CD4-positive, alpha-beta T cell treated with Interleukin-6 for 4 hours (primary cell): ENCODE measurements around the gene ZNF117.
"Not testable (repeated sequence)": the region's sequence is repeated elsewhere in the genome, so short reads cannot be mapped to it uniquely, and the experiment has no call there.

Experiments
- DNase-seq: peaks from one replicate; pipeline ENCODE4 v3.0.0-alpha.2; 2020; ENCODE audit warnings: mixed read lengths

Gene ZNF117

GRCh38 chr7:64996305-64996704, 5.5 kb upstream of the ZNF117 start:
- DNase-seq: no peak

- DNase-seq: no peak
Measured at GRCh38 chr7:64993901-64994300, 3.1 kb upstream of the ZNF117 start.

- no peak for DNase-seq
Measured at GRCh38 chr7:64992971-64993370, 2.1 kb upstream of the ZNF117 start.

DNA sequence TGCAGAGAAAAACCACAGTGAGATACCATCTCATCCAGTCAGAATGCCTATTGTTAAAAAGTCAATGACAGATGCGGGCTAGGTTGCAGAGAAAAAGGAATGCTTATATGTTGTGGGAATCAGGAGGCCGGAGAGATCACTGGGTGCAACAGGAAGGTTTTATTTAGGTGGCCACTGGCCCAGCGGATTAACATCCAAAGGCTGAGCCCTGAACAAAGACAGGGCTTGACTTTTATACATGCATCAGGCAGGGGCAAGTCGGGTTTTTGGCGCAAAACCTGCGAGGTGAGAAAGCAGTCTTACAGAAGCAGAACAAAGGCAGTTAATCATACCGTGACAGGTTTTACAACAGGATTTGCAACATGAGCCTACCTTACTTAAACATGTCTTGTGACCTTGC, 620 bp downstream of the ZNF117 start:
- DNase-seq: no peak

- DNase-seq: no peak
Measured at GRCh38 chr7:64978497-64979203, 12.2 kb downstream of the ZNF117 start.

- DNase-seq: no peak
Measured at GRCh38 chr7:64965594-64965993, 25.2 kb downstream of the ZNF117 start.

GRCh38 chr7:64959072-64959747, 31.6 kb downstream of the ZNF117 start:
- DNase-seq: no peak

- DNase-seq: no peak
Measured at GRCh38 chr7:64951250-64951848, 39.5 kb downstream of the ZNF117 start.

DNA sequence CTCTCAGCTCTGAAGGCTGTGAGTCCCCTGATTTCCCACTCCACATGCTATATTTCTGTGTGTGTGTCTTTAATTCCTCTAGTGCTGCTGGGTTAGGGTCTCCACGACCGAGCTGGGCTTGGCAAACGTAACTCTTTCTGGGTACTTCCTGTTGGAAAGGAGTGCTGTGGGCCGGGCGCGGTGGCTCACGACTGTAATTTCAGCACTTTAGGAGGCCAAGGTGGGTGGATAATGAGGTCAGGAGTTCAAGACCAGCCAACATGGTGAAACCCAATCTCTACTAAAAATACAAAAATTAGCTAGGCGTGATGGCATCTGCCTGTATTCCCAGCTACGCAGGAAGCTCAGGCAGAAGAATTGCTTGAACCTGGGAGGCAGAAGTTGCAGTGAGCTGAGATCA, 40.2 kb downstream of the ZNF117 start:
- not testable (repeated sequence) for DNase-seq

DNA sequence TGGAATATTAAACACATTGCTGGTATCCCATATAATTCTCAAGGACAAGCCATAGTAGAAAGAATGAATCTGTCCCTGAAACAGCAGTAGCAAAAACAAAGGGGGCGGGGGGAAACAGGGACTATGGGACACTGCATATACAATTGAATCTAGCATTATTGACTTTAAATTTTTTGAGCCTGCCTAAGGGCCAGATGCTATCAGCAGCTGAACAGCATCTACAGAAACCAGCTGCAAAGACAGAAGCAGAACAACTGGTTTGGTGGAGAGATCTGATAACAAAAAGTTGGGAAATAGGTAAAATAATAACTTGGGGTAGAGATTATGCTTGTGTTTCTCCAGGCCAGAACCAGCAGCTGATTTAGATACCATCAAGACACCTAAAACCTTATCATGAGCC, 42.1 kb downstream of the ZNF117 start:
- not testable (repeated sequence) for DNase-seq

- no peak for DNase-seq
Measured at GRCh38 chr7:64947252-64948000, 43.4 kb downstream of the ZNF117 start.

DNA sequence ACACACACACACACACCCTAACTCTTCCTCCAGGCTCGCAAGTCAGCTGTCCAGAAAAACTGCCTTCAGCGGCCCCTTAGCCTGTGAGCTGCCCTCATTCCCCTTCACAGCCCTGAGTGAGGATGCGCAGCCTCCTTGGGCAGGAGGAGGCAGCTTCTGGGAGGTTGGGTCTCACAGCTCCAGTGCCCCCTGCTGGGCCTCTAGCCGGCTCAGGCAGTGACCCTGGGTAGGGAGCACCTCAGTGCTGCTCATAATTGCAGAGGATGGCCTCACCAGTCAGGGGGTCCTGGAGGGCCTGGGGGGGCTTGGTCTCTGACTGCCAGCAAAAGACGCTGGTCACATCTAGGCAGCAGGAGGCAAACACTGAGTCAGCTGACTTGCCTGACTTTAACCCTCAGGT, 44.1 kb downstream of the ZNF117 start:
- DNase-seq: no peak

DNA sequence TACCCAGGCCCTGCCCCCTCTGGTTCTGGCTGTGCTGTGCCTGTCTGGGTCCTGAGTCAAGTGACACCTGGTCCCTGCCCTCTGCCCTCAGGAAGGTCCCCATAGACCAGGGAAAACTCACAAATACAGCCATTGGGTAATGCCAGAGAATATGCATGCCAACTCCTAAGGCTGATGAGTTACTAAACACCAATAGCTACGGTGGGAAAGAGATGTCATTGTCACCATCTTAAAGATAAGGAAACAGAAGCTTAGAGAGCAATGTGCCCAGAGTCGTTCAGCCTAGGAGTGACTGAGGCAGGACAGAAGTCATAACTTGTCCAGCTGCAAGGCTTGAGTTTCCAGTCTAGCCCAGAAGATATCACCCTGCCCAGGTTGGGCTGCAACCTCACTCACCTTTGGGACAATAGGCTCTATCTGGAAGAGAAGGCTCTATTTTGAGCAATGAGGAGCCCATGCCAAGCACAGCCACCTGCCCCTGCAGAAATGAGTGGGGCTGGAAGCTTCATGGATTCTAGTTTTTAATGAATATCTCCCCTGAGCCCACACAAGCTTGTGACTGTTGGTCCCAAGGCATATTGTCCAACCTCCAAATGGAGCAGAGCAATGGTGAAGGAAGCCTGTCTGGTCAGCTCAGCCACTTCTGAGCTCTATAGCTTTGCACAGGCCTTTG, 45.2 kb downstream of the ZNF117 start:
- no peak for DNase-seq

GRCh38 chr7:64944667-64945502, 46.0 kb downstream of the ZNF117 start:
- not testable (repeated sequence) for DNase-seq

GRCh38 chr7:64940021-64940420, 50.8 kb downstream of the ZNF117 start:
- DNase-seq: not testable (repeated sequence)

DNA sequence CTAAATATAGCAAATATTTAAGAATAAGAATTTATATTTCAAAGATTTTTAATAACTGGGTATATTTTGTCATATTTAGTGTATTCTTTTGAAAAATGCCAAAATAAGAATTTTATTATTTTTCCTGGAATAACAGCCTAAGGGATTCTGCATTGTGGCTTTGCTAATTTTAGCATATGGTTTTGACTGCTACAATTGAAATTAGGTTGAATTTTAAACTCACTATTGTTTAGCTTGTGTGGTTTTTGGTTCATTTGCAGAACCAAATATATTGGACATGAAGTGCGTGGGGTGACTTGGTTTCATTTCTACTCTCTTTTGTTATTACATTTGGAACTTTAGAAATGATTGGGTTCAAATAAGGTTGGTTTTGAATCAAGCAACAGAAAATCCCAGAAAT, 52.3 kb downstream of the ZNF117 start:
- no peak for DNase-seq

DNA sequence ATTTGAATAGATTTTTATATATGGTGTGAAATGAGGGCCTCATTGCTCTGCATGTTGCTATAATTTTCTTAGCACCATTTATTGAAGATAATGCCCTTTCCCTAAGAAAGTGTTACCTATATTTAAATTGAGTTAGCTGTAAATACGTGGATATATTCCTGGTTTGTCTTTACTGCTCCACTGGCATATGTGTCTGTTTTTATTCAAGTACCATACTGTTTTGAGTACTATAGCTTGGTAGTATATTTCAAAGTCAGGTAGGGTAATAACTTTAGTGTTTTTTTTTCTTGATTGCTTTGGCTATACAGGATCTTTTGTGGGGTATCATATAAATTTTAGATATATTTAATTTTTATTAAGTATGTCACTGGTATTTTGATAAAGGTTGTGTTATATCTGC, 56.4 kb downstream of the ZNF117 start:
- no peak for DNase-seq

DNA sequence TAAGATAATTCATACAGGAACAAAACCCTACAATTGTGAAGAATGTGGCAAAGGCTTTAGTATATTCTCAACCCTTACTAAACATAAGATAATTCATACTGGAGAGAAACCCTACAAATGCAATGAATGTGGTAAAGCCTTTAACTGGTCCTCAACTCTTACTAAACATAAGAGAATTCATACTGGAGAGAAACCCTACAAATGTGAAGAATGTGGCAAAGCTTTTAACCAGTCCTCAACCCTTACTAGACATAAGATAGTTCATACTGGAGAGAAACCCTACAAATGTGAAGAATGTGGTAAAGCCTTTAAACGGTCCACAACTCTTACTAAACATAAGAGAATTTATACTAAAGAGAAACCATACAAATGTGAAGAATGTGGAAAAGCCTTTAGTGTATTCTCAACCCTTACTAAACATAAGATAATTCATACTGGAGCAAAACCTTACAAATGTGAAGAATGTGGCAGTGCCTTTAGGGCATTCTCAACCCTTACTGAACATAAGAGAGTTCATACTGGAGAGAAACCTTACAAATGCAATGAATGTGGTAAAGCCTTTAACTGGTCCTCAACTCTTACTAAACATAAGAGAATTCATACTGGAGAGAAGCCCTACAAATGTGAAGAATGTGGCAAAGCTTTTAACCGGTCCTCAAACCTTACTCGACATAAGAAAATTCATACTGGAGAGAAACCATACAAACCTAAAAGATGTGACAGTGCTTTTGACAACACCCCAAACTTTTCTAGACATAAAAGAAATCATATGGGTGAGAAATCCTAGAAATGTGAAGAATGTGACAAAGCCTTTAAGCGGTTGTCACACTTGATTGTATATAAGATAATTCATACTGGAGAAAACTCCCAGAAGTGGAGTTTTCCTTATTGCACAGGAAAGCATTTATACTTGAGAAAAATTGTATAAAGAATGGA, 62.3 kb downstream of the ZNF117 start:
- DNase-seq: not testable (repeated sequence)
